Stimulated activated CD4-positive, alpha-beta T cell treated with anti-CD3 and anti-CD28 coated beads, TNF-alpha, amount 100 ng/mL, for 48 hours (primary cell): ENCODE measurements around the gene ALDH1A3.

Experiments used
- DNase-seq, 3 donors: peaks; one replicate each; pipeline ENCODE4 v3.0.0-alpha.2; 2020; ENCODE audit warnings: low read depth in 3 of 3

The ALDH1A3 gene

GRCh38 chr15:100859970-100860828 lies 19.4 kb upstream of the ALDH1A3 start:
- DNase-seq, result no peak

- no peak for DNase-seq
These were observed 18.7 kb upstream of the ALDH1A3 start for GRCh38 chr15:100860829-100861510.

- no peak for DNase-seq
These were observed 18.1 kb upstream of the ALDH1A3 start for GRCh38 chr15:100861511-100861991.

GRCh38 chr15:100862162-100862561 lies 17.5 kb upstream of the ALDH1A3 start:
- DNase-seq, result no peak

GRCh38 chr15:100863075-100863795 lies 16.4 kb upstream of the ALDH1A3 start:
- DNase-seq, result no peak

- no peak for DNase-seq
These were observed 15.8 kb upstream of the ALDH1A3 start for GRCh38 chr15:100863796-100864267.

GRCh38 chr15:100866386-100867330 lies 13.0 kb upstream of the ALDH1A3 start:
- no peak for DNase-seq

- DNase-seq, result no peak
These were observed 12.2 kb upstream of the ALDH1A3 start for GRCh38 chr15:100867433-100867832.

- DNase-seq, result peak in 1 of 3 donors; percentile 13
These were observed 10.3 kb upstream of the ALDH1A3 start for GRCh38 chr15:100869151-100869999.

GRCh38 chr15:100873029-100873677 lies 6.5 kb upstream of the ALDH1A3 start:
- peak in 1 of 3 donors; percentile 28 for DNase-seq

- DNase-seq, result no peak
These were observed 4.1 kb upstream of the ALDH1A3 start for GRCh38 chr15:100875495-100875894.

GRCh38 chr15:100875976-100876375 lies 3.7 kb upstream of the ALDH1A3 start:
- DNase-seq, result no peak

GRCh38 chr15:100877551-100877950 lies 2.1 kb upstream of the ALDH1A3 start:
- no peak for DNase-seq

GRCh38 chr15:100878130-100878529 lies 1.5 kb upstream of the ALDH1A3 start:
- DNase-seq, result no peak

- no peak for DNase-seq
These were observed 983 bp upstream of the ALDH1A3 start for GRCh38 chr15:100878648-100879047.

GRCh38 chr15:100879061-100879463 lies 569 bp upstream of the ALDH1A3 start:
- no peak for DNase-seq

- no peak for DNase-seq
These were observed 687 bp downstream of the ALDH1A3 start for GRCh38 chr15:100880139-100880896.

- no peak for DNase-seq
These were observed 1.2 kb downstream of the ALDH1A3 start for GRCh38 chr15:100880897-100881242.
